ENCODE data around the gene UACA.
A peak's percentile ranks its signal among the peaks of the same experiment; 100 is the strongest.

- peak in 2 of 3 donors; percentile 39 to 44 for TF ChIP-seq CTCF (IDR thresholded peaks at IDR 0.05)
- TF ChIP-seq POLR2A (IDR thresholded peaks at IDR 0.05), result no peak
- no peak for TF ChIP-seq EP300 (IDR thresholded peaks at IDR 0.05)
Observed at GRCh38 chr15:70636540-70637165, 126.7 kb downstream of the UACA start.

Data from ovary (tissue), 3 donors.